Activated CD4-positive, alpha-beta T cell treated with anti-CD3 and anti-CD28 coated beads for 48 hours (primary cell): Measurements from ENCODE around the gene NSL1.
A peak's percentile ranks its signal among the peaks of the same experiment; 100 is the strongest.
"Not testable (repeated sequence)": the region's sequence is repeated elsewhere in the genome, so short reads cannot be mapped to it uniquely, and the experiment has no call there.

Source experiments
- DNase-seq: peaks from one replicate; pipeline ENCODE4 v3.0.0-alpha.2; 2020

Gene NSL1

DNA sequence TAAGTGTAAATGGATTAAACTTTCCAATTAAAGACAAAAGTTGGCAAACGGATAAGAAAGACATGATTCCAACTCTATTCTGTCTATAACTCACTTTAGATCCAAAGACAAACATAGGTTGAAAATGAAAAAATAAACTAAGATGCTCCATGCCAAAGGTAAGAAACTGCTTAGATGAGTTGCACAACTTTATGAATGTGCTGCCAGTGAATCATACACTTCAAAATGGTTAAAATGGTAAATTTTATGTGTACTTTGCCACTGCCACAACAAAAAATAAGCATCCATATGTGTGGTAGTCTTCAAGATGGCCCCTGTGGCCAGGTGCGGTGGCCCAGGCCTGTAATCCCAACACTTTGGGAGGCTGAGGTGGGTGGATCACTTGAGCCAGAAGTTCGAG lies 45.0 kb downstream of the NSL1 start:
- no peak for DNase-seq

DNA sequence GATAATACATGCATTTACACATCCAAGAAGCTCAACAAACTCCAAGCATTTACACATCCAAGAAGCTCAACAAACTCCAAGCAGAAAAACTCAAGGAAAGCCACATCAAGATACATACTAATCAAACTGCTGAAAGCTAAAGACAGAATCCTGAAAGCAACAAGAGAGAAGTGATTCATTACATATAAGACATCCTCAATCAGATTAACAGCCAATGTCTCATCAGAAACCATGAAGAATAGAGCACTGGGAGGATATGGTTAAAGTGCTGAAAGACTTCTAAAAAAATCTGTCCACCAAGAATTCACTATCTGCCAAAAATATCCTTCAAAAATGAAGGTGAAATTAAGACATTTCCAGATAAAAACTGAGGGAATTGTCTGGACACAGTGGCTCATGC lies 46.3 kb downstream of the NSL1 start:
- no peak for DNase-seq

- DNase-seq: no peak
Measured at GRCh38 chr1:212743901-212744475, 47.6 kb downstream of the NSL1 start.

DNA sequence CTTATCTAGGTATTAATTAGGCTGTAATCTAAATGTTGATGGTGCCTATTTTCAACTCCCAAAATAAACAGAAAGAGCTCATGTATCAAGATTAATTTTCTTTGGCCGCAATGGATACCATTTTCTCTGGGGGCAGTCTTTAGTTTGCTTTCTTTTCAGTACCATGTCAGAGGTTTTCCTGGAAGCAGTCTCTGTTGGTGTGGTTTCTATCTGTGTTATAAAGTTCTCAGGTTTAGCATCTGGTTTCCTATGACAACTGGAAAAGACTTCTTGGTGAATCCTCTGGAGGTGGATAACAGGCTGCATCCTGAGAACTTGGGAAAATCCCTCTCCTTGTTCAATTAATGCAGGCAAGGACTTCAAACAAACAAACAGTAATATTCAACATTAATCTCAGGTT lies 53.2 kb downstream of the NSL1 start:
- DNase-seq: no peak

DNA sequence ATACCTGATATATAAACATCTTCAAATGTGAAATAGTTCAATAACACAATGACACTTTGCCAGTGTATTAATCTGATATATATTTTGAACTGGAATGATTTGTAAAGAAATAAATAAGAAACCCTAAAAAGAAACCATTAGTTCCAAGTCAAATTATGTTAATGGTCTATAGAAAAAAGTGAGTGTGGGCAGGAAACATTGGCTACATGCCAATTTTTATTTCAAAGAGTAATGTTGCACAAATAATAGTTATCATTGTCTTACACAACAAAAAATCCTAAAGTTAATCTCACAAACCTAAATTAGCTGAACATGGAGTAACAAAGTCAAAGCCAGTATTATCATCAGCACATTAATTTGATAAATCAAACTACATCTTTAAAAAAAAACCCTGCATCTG lies 54.0 kb downstream of the NSL1 start:
- DNase-seq: no peak

DNA sequence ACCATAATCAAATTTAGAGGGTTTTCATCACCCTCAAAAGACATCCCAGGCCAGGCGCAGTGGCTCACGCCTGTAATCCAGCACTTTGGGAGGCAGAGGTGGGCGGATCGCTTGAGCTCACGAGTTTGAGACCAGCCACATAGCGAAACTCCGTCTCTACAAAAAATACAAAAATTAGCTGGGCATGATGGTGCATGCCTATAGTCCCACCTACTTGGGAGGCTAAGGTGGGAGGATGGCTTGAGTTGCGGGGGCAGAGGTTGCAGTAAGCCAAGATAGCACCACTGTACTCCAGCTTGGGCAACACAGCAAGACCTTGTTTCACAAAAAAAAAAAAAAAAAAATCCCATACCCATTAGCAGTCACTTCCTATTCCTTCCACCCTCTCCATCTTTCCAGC lies 58.5 kb downstream of the NSL1 start:
- no peak for DNase-seq

GRCh38 chr1:212731630-212732029 lies 59.9 kb downstream of the NSL1 start:
- DNase-seq: no peak

DNA sequence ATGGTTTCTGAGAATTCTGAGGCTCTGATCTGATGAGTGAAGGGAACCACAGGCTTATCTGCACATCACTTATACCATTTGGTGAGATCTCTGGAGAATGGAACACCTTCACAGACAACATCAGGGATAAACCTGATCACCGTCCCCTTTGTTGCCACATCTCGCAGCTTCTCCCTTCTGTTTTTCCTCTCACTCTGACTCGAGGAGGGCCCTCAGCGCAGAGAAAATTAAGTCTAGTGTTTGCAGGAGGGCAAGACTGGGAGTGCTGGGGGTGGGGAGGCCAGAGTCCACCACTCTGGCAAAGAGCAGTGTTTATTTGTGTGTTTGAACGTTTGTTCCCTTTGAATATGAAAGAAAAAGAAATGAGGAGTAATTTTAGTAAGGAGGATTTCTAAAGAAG lies 63.0 kb downstream of the NSL1 start:
- DNase-seq: no peak

GRCh38 chr1:212727386-212728181 lies 64.0 kb downstream of the NSL1 start:
- peak; percentile 44 for DNase-seq

GRCh38 chr1:212724679-212725078 lies 66.9 kb downstream of the NSL1 start:
- DNase-seq: not testable (repeated sequence)

DNA sequence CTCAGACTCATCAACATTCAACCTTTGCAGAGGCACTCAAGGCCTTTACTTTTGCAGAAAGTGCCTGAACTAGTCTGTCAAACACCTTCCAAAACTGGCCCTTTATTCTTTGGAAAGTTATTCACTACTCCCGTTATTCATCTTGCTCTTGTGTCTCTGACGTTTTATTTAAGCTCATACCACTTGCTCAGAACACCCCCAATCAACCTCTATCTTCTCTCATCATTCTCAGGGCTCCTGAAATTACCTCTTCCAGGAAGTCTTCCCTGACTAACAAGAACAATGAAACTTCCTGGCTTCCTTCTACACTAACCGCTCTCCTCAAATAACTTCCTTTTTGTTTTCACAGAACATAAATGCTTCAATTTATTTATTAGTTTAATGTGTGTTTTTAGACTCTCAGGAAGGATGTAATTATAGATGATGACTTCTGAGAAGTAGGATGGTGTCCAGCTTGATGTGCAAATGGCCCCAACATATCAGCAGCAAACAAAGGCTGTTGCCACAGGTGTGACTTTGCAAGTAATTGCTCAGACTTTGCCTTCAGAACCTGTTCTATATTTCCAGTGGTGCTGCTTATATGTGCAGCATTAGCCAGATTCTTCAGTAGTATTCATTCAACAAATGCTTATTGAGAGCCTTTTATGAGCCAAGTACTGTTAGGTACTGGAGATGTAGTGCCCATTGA lies 69.2 kb downstream of the NSL1 start:
- no peak for DNase-seq

- DNase-seq: peak; percentile 67
Measured at GRCh38 chr1:212721388-212722247, 70.0 kb downstream of the NSL1 start.

DNA sequence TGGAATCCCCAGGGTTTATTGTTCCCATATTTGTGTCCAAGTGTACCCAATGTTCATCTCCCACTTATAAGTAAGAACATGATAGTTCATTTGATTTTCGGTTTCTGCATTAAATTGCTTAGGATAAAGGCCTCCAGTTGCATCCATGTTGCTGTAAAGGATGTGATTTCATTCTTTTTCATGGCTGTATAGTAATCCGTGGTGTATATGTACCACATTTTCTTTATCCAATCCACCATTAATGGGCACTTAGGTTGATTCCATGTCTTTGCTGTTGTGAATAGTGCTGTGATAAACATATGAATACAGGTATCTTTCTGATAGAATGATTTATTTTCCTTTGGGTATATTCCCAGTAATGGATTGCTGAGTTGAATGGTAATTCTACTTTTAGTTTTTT lies 71.9 kb downstream of the NSL1 start:
- no peak for DNase-seq

DNA sequence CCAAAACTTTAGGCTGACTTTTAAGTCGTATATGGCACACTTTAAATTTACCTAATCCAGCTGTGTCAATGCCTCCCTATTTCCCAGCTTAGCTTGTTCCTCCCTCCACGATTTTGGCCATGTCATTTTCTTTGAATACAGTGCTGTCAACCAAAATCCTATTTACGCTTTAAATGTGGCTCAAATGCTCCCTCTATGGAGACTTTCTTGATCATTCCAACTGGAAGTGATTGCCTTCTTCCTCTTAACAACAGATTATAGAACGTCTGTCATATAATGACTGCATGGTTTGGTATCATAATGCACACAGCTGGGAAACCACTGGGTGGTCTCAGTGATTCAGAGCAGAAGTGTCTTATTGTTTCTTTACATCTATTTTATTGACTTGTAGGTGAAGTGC lies 73.1 kb downstream of the NSL1 start:
- no peak for DNase-seq

GRCh38 chr1:212716161-212716560 lies 75.4 kb downstream of the NSL1 start:
- DNase-seq: no peak

DNA sequence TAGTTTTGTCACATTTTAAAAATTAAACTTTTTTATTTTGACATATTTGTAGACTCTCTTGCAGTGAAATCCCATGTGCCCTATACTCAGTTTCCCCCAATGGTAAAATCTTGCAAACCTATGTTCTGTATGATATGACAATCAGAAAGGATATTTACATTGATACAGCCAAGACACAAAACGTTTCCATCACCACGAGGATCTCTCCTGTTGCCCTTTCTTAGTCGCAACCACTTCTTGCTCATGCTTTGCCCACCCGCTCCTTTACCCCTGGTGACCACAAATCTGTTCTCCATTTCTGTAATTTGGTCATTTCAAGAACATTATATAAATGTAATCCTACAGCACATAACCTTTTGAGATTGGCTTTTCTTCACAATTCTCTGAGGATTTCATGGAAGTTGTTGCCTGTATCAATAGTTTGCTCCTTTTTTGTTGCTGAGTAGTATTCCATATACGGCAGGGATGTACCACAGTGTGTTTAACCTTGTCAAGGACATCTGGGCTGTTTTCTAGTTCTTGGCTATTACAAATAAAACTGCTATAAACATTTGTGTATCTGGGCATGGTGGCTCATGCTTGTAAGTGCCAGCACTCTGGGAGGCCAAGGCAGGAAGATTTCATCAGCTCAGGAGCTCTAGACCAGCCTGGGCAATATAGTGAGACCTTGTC lies 78.0 kb downstream of the NSL1 start:
- DNase-seq: peak; percentile 55

DNA sequence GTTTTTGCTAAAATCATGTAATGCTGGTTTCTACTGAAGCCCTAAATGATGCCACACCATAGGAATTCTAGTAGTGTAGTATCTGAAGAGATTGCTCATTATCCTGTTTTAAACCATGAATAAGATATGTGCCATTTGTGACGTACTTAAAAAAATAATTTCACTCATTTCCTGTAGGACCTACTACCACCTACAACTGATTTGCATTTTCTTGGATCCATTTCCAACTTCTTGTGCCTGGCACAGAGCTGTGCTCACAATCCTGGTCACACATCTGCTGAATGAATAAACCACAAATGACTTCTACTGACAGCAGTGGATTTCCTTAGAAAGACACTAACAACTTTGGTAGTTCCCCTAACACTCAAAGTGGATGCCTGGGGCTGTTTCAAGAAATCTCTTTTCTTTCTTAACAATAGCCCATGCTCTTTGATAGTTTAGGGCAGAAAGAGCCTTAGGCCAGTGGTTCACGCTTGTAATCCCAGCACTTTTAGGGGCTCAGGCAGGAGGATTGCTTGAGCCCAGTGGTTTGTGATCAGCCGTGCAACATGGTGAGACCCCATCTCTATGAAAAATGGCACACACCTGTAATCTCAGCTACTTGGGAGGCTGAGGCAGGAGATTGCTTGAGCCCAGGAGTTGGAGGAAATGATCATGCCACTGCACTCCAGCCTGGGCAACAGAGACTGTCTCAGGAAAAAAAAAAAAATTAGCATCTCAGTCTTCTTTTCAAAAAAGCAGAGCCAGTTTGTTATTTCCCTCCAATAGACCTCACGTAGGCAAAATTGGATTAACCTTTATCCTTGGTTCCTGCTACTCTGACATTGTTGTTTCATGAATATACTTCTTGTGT lies 78.9 kb downstream of the NSL1 start:
- DNase-seq: peak; percentile 50

GRCh38 chr1:212711974-212712373 lies 79.6 kb downstream of the NSL1 start:
- not testable (repeated sequence) for DNase-seq

GRCh38 chr1:212710566-212710965 lies 81.0 kb downstream of the NSL1 start:
- no peak for DNase-seq

GRCh38 chr1:212703991-212704564 lies 87.5 kb downstream of the NSL1 start:
- no peak for DNase-seq

GRCh38 chr1:212702672-212703071 lies 88.9 kb downstream of the NSL1 start:
- no peak for DNase-seq
